ENCODE measurements around the gene PHEX. TPM values are rescaled to one million over a fixed set of nuclear protein-coding genes. Genes with fewer than 3 reads are reported as not detected.

PHEX gene
- total RNA-seq, 1 experiment from 2014 or later, result 0.04 TPM

DNA sequence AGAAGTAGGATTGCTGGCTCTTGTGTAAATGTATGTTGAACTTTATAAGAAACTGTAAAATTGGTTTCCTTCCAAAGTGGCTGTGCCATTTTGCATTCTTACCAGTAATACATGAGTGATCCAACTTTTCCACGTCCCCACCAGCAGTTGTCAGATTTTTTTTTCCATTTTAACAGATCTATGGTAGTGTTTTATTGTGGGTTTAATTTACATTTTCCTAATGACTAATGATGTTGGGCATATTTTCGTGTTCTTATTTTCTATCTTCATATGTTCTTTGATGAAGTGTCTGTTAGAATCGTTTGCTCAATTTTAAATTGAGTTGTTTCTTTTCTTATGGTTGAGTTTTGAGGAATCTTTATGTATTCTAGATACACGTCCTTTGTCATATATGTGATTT, 56.2 kb downstream of the PHEX start:
- no peak for DNase-seq (ENCODE audit: low spot score)
- TF ChIP-seq CBFB (CRISPR knock-in tag; IDR thresholded peaks at IDR 0.05; ENCODE audit: low read depth) (no peak), JUN (CRISPR knock-in tag; IDR thresholded peaks at IDR 0.05) (no peak), HMGA2 (CRISPR knock-in tag; IDR thresholded peaks at IDR 0.05) (no peak), CREM (CRISPR knock-in tag; IDR thresholded peaks at IDR 0.05) (no peak)
- Mint-ChIP-seq H3K4me3 (no peak overlapping the region), H3K27ac (no peak overlapping the region), H3K9me3 (no peaks in the 10 kb centered on the region), H3K27me3 (ENCODE audit: low read depth) (no peaks in the 10 kb centered on the region), H3K36me3 (no peaks in the 10 kb centered on the region), H3K4me1 (no peaks in the 10 kb centered on the region)
- ChIA-PET POLR2A (no interaction called here), CTCF (no interaction called here)
- no peak for ATAC-seq

DNA sequence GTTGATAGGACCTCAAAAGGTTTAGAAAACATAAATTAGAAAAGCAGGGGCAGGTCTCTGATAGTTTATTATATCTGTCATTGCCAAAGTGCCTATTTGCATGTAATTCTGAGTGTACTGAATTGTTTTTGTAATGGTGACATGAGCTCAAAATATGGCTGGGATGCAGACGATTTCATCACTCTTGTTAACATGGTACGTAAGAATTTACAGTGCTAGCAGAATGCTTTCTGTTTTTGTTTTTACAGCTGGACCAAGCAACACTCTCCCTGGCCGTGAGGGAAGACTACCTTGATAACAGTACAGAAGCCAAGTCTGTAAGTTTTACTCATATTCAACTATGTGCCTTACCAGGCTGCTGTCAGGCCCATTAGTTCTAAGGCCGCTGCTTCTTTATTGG, 58.1 kb downstream of the PHEX start:
- no peak overlapping the region for H3K27ac Mint-ChIP-seq
- POLR2A ChIA-PET, result no interaction called here
- peaks cover 9% of the 10 kb centered on the region for H3K4me1 Mint-ChIP-seq
- no peak overlapping the region for H3K4me3 Mint-ChIP-seq
- H3K27me3 Mint-ChIP-seq (ENCODE audit: low read depth), result no peaks in the 10 kb centered on the region; the same call in 1 of the 2 replicates
- no peaks in the 10 kb centered on the region for H3K36me3 Mint-ChIP-seq
- DNase-seq (ENCODE audit: low spot score), result no peak
- no peak for ATAC-seq
- CTCF ChIA-PET, result interaction anchor here (1.0 kb wide), 2 partner anchors 9 to 105 kb away, joined by 3 to 5 read pairs; no protein-coding TSS in a partner anchor
- TF ChIP-seq ZNF416 (CRISPR knock-in tag; IDR thresholded peaks at IDR 0.05) (no peak), NR2C2 (CRISPR knock-in tag; IDR thresholded peaks at IDR 0.05) (no peak), CBFB (CRISPR knock-in tag; IDR thresholded peaks at IDR 0.05; ENCODE audit: low read depth) (no peak), MYBL2 (CRISPR knock-in tag; IDR thresholded peaks at IDR 0.05) (no peak), ZBTB21 (CRISPR knock-in tag; IDR thresholded peaks at IDR 0.05; ENCODE audit: borderline replicate concordance) (no peak), TEAD1 (CRISPR knock-in tag; IDR thresholded peaks at IDR 0.05) (no peak), RORB (CRISPR knock-in tag; IDR thresholded peaks at IDR 0.05) (no peak), ZNF671 (CRISPR knock-in tag; IDR thresholded peaks at IDR 0.05) (no peak), PRRX2 (CRISPR knock-in tag; IDR thresholded peaks at IDR 0.05) (no peak), ZNF317 (CRISPR knock-in tag; IDR thresholded peaks at IDR 0.05; ENCODE audit: borderline replicate concordance, low read depth) (no peak), ESRRA (CRISPR knock-in tag; IDR thresholded peaks at IDR 0.05; ENCODE audit: borderline replicate concordance) (no peak), NFE2L1 (CRISPR knock-in tag; IDR thresholded peaks at IDR 0.05) (no peak), NFYB (CRISPR knock-in tag; conservative IDR thresholded peaks at IDR 0.05; ENCODE audit: low read depth) (no peak), ZNF396 (CRISPR knock-in tag; IDR thresholded peaks at IDR 0.05; ENCODE audit: borderline replicate concordance) (no peak), ZNF219 (CRISPR knock-in tag; IDR thresholded peaks at IDR 0.05; ENCODE audit: borderline replicate concordance) (no peak), IRF2 (CRISPR knock-in tag; IDR thresholded peaks at IDR 0.05; ENCODE audit: borderline replicate concordance, low read depth) (no peak), ZNF232 (CRISPR knock-in tag; IDR thresholded peaks at IDR 0.05) (no peak)
- TF ChIP-seq, protein P1, sequence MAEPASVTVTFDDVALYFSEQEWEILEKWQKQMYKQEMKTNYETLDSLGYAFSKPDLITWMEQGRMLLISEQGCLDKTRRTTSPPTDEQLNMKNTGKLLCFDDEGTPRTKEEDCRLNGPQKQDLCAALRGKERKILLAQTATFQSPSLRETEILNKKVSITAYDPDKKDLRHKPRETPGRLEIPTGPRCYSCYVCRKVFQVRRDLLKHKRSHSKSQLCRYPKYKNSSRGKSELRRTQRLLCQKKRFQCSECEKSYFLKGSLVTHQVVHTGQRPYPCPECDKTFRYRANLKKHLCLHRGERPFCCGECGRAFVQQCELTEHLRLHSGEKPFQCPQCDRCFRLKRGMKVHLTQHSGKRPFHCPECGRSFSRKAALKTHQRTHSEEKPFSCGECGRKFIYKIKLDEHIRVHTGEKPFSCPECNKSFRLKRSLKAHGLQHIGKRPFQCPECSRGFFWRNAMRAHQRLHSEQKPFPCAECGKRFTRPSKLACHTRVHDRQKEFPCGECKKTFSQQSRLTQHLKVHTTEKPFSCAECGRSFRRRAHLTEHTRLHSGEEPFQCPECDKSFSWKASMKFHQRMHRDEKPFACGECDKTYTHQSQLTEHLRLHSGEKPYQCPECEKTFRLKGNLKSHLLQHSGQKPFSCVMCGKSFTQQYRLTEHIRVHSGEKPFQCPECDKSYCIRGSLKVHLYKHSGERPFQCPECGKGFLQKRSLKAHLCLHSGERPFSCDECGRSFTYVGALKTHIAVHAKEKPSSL (CRISPR knock-in tag; conservative IDR thresholded peaks at IDR 0.05), result no peak
- TF ChIP-seq, protein P2, sequence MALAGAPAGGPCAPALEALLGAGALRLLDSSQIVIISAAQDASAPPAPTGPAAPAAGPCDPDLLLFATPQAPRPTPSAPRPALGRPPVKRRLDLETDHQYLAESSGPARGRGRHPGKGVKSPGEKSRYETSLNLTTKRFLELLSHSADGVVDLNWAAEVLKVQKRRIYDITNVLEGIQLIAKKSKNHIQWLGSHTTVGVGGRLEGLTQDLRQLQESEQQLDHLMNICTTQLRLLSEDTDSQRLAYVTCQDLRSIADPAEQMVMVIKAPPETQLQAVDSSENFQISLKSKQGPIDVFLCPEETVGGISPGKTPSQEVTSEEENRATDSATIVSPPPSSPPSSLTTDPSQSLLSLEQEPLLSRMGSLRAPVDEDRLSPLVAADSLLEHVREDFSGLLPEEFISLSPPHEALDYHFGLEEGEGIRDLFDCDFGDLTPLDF (CRISPR knock-in tag; IDR thresholded peaks at IDR 0.05), result no peak
- TF ChIP-seq, protein P3, sequence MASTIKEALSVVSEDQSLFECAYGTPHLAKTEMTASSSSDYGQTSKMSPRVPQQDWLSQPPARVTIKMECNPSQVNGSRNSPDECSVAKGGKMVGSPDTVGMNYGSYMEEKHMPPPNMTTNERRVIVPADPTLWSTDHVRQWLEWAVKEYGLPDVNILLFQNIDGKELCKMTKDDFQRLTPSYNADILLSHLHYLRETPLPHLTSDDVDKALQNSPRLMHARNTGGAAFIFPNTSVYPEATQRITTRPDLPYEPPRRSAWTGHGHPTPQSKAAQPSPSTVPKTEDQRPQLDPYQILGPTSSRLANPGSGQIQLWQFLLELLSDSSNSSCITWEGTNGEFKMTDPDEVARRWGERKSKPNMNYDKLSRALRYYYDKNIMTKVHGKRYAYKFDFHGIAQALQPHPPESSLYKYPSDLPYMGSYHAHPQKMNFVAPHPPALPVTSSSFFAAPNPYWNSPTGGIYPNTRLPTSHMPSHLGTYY (CRISPR knock-in tag; IDR thresholded peaks at IDR 0.05), result no peak
- no peaks in the 10 kb centered on the region for H3K9me3 Mint-ChIP-seq
